Neuronal stem cell (in vitro differentiated cells): Measurements from ENCODE around the gene TEX26. TPM values are rescaled to one million over a fixed set of nuclear protein-coding genes. Genes with fewer than 3 reads are reported as not detected.

ENCODE experiments used
- DNase-seq: peaks from one replicate; pipeline ENCODE4 v3.0.0-alpha.2; 2013; ENCODE audit warnings: low spot score
- H2AFZ ChIP-seq: one replicate; pipeline ENCODE4 v1.6.1; 2013; ENCODE audit warnings: mild to moderate bottlenecking, low read length, inconsistent platforms
- H2AK5ac ChIP-seq: 2 replicates; pipeline ENCODE4 v1.6.1; 2013; ENCODE audit warnings: low read depth, mild to moderate bottlenecking, inconsistent platforms, low read length, moderate library complexity, mixed read lengths
- H2BK120ac ChIP-seq: 2 replicates; pipeline ENCODE4 v1.6.1; 2013; ENCODE audit warnings: low read depth, mild to moderate bottlenecking, inconsistent platforms, low read length, moderate library complexity, mixed read lengths
- H2BK12ac ChIP-seq: one replicate; pipeline ENCODE4 v1.6.1; 2013; ENCODE audit warnings: low read length, inconsistent platforms
- H2BK15ac ChIP-seq: 2 replicates; pipeline ENCODE4 v1.6.1; 2013; ENCODE audit warnings: mild to moderate bottlenecking, low read length, inconsistent platforms, mixed read lengths
- H2BK5ac ChIP-seq: one replicate; pipeline ENCODE4 v1.6.1; 2013; ENCODE audit warnings: inconsistent platforms, mild to moderate bottlenecking, low read length, moderate library complexity
- H3K14ac ChIP-seq: one replicate; pipeline ENCODE4 v1.6.1; 2013; ENCODE audit warnings: low read length, inconsistent platforms
- H3K18ac ChIP-seq: 2 replicates; pipeline ENCODE4 v1.6.1; 2013; ENCODE audit warnings: low read length, inconsistent platforms
- H3K23ac ChIP-seq: 2 replicates; pipeline ENCODE4 v1.6.1; 2013; ENCODE audit warnings: low read depth, mild to moderate bottlenecking, mixed read lengths, low read length, inconsistent platforms; ENCODE audit not compliant: poor library complexity
- H3K27ac ChIP-seq: replicated peaks from 3 replicates; pipeline ENCODE4 v1.5.1; 2013; ENCODE audit warnings: low read length, inconsistent platforms
- H3K27me3 ChIP-seq, 3 experiments: 2 replicates each; pipeline ENCODE4 v1.6.1; 2013; ENCODE audit warnings: low read length in 3 of 3, mild to moderate bottlenecking in 2 of 3, inconsistent platforms in 1 of 3, low read depth in 1 of 3, mixed read lengths in 1 of 3, moderate library complexity in 1 of 3; ENCODE audit not compliant: control insufficient read depth in 3 of 3, insufficient read depth in 3 of 3
- H3K36me3 ChIP-seq, 2 donors: replicated peaks in 1 of 2; 2 replicates each; pipeline ENCODE4 v1.6.1; 2013; ENCODE audit warnings: low read length in 2 of 2; ENCODE audit not compliant: control insufficient read depth in 2 of 2, insufficient read depth in 2 of 2
- H3K4ac ChIP-seq: 2 replicates; pipeline ENCODE4 v1.6.1; 2013; ENCODE audit warnings: inconsistent platforms, mild to moderate bottlenecking, low read length, moderate library complexity
- H3K4me1 ChIP-seq, 2 donors: 1 replicate in 1 of 2; 2 replicates in 1 of 2; pipeline ENCODE4 v1.6.1; 2013; ENCODE audit warnings: low read length in 2 of 2, low read depth in 1 of 2; ENCODE audit not compliant: control insufficient read depth in 2 of 2, insufficient read depth in 1 of 2
- H3K4me2 ChIP-seq: one replicate; pipeline ENCODE4 v1.6.1; 2013; ENCODE audit warnings: mild to moderate bottlenecking, low read length, inconsistent platforms; ENCODE audit not compliant: insufficient read depth, poor library complexity, severe bottlenecking
- H3K4me3 ChIP-seq, 2 donors: 2 replicates each; pipeline ENCODE4 v1.5.1; 2013; ENCODE audit warnings: low read length in 2 of 2, mild to moderate bottlenecking in 2 of 2, inconsistent platforms in 1 of 2, moderate library complexity in 1 of 2
- H3K79me1 ChIP-seq: one replicate; pipeline ENCODE4 v1.6.1; 2013; ENCODE audit warnings: low read depth, mild to moderate bottlenecking, inconsistent platforms, low read length, moderate library complexity
- H3K9ac ChIP-seq: one replicate; pipeline ENCODE4 v1.6.1; 2013; ENCODE audit warnings: mild to moderate bottlenecking, low read depth, low read length, inconsistent platforms; ENCODE audit not compliant: poor library complexity
- H3K9me3 ChIP-seq, 2 donors: replicated peaks in 1 of 2; 2 replicates each; pipeline versions ENCODE3 to v1.6.1; 2013; ENCODE audit warnings: low read length in 2 of 2, mild to moderate bottlenecking in 2 of 2, inconsistent platforms in 1 of 2, low read depth in 1 of 2, mixed read lengths in 1 of 2, moderate library complexity in 1 of 2; ENCODE audit not compliant: control insufficient read depth in 2 of 2, insufficient read depth in 1 of 2
- H4K8ac ChIP-seq: one replicate; pipeline ENCODE4 v1.6.1; 2013; ENCODE audit warnings: low read depth, mild to moderate bottlenecking, inconsistent platforms, low read length, moderate library complexity
- H4K91ac ChIP-seq: one replicate; pipeline ENCODE4 v1.6.1; 2013; ENCODE audit warnings: low read length, low read depth, mild to moderate bottlenecking, inconsistent platforms; ENCODE audit not compliant: poor library complexity
- WGBS, 2 donors: extraction: QIAGEN DNeasy Blood & Tissue Kit; methylation state at CpG; one replicate each; pipeline ENCODE4 v1.1.7; 2013; ENCODE audit warnings: missing lambda C conversion rate in 2 of 2, mixed read lengths in 1 of 2; ENCODE audit not compliant: insufficient read length in 2 of 2, insufficient replicate concordance in 1 of 2; ENCODE audit errors: extremely low coverage in 2 of 2; 5-methylcytosine and 5-hydroxymethylcytosine counted together
- polyA plus RNA-seq, 2 experiments: library from polyadenylated mRNA; stranded (reverse); fragments of 200-250 nt; gene quantifications; one replicate each; pipeline ENCODE4 v1.2.3, GENCODE V29; 2013

TEX26 gene
- 0.24 TPM for polyA plus RNA-seq (2013, experiment 1 of 2)
- 0.18 TPM for polyA plus RNA-seq (2013, experiment 2 of 2)

DNA sequence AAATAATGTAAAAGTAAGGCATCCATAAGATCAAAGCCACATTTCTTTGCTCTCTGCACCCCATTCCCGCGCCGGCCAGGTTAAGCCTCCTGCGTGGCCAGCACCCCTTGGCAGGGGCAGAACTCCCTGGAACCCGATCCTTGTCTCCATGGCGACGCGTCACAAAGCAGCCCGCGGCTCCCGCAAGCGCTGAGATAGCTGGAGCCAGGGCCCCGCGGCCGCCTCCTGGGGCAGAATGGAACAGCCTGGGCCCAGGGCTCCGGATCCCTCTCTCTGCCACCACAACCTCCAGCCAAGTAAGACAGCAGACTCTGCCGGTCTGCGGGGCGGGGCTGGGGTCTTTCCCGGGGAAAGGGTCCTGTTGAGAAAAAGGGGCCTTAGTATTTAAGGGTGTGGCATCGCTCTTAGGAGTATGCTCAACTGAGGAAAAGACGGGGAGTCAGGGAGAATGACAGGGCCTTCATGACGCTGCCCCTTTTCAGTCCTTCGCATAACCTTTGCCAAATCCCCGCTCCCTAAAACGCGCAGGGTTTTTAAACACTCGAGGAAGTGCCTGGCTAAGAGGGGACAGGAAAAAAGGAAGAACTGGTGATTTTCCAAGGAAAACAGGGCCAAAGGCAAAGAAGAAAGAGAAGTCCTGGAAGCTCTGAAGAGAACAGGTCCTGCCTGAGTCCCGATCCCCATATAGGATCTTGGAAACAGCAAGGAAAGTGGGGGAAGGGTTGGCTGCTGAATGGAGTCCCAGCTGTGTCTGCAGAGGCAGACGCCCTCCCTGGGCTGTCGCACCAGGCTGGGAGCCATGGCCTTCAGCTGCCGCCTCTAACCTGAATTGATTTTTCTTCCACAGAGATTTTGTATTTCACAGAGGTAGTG is at the start of gene TEX26:
TSS of gene TEX26 (plus strand) at position 176 of the 873 bp plus-strand sequence. CDS start at position 236, 60 bp downstream.
- H3K23ac ChIP-seq = no peak within 1 kb of the TSS
- peaks cover 2 to 9% of the 10 kb centered on the region in 2 donors for H3K4me1 ChIP-seq
- no CpG with 5 or more reads among the region's 32 CpGs for WGBS, 2 donors
- H4K8ac ChIP-seq = no peak within 1 kb of the TSS
- H2AFZ ChIP-seq = peak within 1 kb of the TSS; percentile 50
- no peaks in the 10 kb centered on the region for H3K9me3 ChIP-seq
- no peak within 1 kb of the TSS for H3K18ac ChIP-seq
- H2BK15ac ChIP-seq = no peak within 1 kb of the TSS
- no peak within 1 kb of the TSS for H2BK5ac ChIP-seq
- H2BK12ac ChIP-seq = no peak within 1 kb of the TSS
- no peak within 1 kb of the TSS for H2BK120ac ChIP-seq
- no peak within 1 kb of the TSS for H3K27ac ChIP-seq
- no peaks in the 10 kb centered on the region for H3K36me3 ChIP-seq
- peak; percentile 61 for DNase-seq
- no peak within 1 kb of the TSS for H3K4me3 ChIP-seq
- H3K79me1 ChIP-seq = no peaks in the 10 kb centered on the region
- no peak within 1 kb of the TSS for H2AK5ac ChIP-seq
- H3K27me3 ChIP-seq = no peaks in the 10 kb centered on the region
- no peak within 1 kb of the TSS for H3K14ac ChIP-seq
- no peak within 1 kb of the TSS for H4K91ac ChIP-seq
- H3K4ac ChIP-seq = no peak within 1 kb of the TSS
- peak within 1 kb of the TSS; percentile 57 for H3K4me2 ChIP-seq
- no peak within 1 kb of the TSS for H3K9ac ChIP-seq

DNA sequence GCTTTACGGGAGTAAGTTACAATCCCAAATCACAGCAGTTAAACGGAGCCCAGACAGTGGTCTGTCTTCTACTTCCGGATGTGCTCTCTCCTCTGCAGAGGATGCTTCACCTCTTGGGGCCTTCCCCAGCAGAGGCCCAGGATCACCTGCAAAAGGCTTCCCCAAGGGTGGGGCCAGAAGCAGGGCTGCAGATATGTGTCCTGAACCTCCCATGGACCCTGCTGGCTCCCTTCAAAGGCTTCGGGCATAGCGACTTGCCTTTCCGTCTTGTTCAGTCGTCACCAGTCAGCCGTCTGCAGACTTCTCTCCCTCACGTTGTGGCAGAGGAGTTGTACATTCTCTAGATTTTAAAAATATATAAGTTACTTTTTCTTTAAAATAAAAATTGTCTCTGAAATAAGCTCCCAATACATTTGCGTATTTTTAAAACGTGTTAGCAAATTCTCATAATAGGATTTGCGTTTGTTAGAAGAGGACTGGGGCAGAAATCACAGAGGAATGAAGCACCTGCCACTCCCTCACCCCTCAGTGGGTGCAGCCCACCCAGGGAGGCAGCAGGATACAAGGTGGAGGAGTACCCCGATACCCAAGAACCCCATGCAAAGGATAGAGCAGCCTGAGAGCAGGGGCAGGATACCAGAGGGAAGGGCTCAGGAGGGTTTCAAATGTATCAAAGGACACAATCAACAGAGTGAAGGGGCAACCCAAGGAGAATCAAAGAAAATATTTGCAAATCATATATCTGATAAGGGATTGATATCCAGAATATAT is 49.3 kb upstream of the TEX26 start:
- no peak overlapping the region for H3K4me3 ChIP-seq
- H3K4me1 ChIP-seq = peaks cover 3 to 9% of the 10 kb centered on the region in 2 donors
- H2AFZ ChIP-seq = no peak overlapping the region
- no peak overlapping the region for H3K9ac ChIP-seq
- peaks cover 0 to 5% of the 10 kb centered on the region in 2 donors for H3K9me3 ChIP-seq
- no peaks in the 10 kb centered on the region for H3K79me1 ChIP-seq
- H2AK5ac ChIP-seq = no peak overlapping the region
- no peak overlapping the region for H2BK5ac ChIP-seq
- no peak overlapping the region for H2BK15ac ChIP-seq
- H3K14ac ChIP-seq = no peak overlapping the region
- H3K4me2 ChIP-seq = no peak overlapping the region
- H3K18ac ChIP-seq = no peak overlapping the region
- no peak overlapping the region for H3K23ac ChIP-seq
- no peak overlapping the region for H3K27ac ChIP-seq
- no peak for DNase-seq
- H2BK12ac ChIP-seq = no peak overlapping the region
- no peak overlapping the region for H4K8ac ChIP-seq
- no peak overlapping the region for H3K4ac ChIP-seq
- H4K91ac ChIP-seq = no peak overlapping the region
- H3K36me3 ChIP-seq = no peaks in the 10 kb centered on the region
- WGBS, 2 donors = no CpG with 5 or more reads among the region's 13 CpGs
- H2BK120ac ChIP-seq = no peak overlapping the region
- H3K27me3 ChIP-seq = no peaks in the 10 kb centered on the region

DNA sequence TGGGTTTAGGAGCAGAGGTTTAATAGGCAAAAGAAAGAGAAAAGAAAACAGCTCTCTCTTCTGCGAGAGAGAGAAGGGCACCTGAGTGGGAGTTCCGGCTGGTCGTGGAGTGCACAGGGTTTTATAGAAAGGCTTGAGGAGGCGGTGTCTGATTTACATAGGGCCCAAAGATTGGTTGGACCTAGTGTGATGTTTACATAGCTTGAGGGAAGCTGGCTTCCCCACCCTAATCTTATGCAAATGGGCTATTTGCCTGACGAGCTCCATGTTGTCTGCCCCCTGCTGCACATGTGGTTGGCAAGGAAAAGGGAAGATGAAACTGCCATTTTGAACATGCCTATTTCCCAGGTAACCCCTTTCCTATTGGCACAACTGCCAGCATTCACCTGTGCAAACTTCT is 47.9 kb upstream of the TEX26 start:
- Histone ChIP-seq H3K18ac (no peak overlapping the region), H3K4me2 (no peak overlapping the region), H2BK12ac (no peak overlapping the region), H3K4me1 (peaks cover 3 to 9% of the 10 kb centered on the region in 2 donors), H3K79me1 (no peaks in the 10 kb centered on the region), H2AK5ac (no peak overlapping the region), H2BK15ac (no peak overlapping the region), H4K91ac (no peak overlapping the region), H3K4ac (no peak overlapping the region), H3K27ac (no peak overlapping the region), H2AFZ (no peak overlapping the region), H3K9me3 (peaks cover 2 to 11% of the 10 kb centered on the region in 2 donors), H2BK5ac (no peak overlapping the region), H3K36me3 (no peaks in the 10 kb centered on the region), H2BK120ac (no peak overlapping the region), H3K4me3 (no peak overlapping the region), H3K14ac (no peak overlapping the region), H3K27me3 (no peaks in the 10 kb centered on the region), H3K23ac (no peak overlapping the region), H4K8ac (no peak overlapping the region), H3K9ac (no peak overlapping the region)
- WGBS, 2 donors = no CpG with 5 or more reads among the region's 5 CpGs
- no peak for DNase-seq

DNA sequence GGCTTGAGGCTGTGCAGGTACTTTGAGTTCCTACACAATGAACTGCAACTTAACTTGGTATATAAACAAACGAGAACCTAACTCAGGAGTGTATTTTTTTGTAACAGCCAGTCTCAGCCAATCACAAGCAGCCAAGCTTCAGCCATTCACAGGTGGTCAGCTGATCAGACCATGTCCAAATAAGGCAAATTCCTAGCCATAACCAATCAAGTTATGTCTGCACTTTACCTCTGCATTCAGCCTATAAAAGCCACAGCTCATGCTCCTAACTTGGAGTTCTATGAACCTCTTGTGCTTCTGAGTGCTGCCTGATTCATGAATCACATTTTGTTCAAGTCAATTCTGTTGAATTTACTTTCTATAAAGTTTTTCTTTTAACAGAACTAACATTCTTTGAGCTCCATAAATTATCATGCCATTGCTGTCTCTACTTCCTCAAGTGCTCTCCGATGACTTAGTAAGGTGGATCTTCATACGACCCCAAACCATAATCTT is 43.2 kb upstream of the TEX26 start:
- no peak overlapping the region for H4K8ac ChIP-seq
- H3K4me2 ChIP-seq = no peak overlapping the region
- H3K79me1 ChIP-seq = no peaks in the 10 kb centered on the region
- H3K14ac ChIP-seq = no peak overlapping the region
- no peak overlapping the region for H3K18ac ChIP-seq
- H3K27ac ChIP-seq = no peak overlapping the region
- DNase-seq = no peak
- H3K23ac ChIP-seq = no peak overlapping the region
- WGBS, 2 donors = no CpG with 5 or more reads among the region's 3 CpGs
- no peak overlapping the region for H2AFZ ChIP-seq
- no peaks in the 10 kb centered on the region for H3K27me3 ChIP-seq
- no peak overlapping the region for H4K91ac ChIP-seq
- no peak overlapping the region for H3K4ac ChIP-seq
- H2BK5ac ChIP-seq = no peak overlapping the region
- no peak overlapping the region for H3K9ac ChIP-seq
- H3K36me3 ChIP-seq = no peaks in the 10 kb centered on the region
- H3K4me1 ChIP-seq = no peaks in the 10 kb centered on the region
- no peak overlapping the region for H2BK120ac ChIP-seq
- H2AK5ac ChIP-seq = no peak overlapping the region
- peaks cover 2 to 12% of the 10 kb centered on the region in 2 donors for H3K9me3 ChIP-seq
- H3K4me3 ChIP-seq = no peak overlapping the region
- H2BK15ac ChIP-seq = no peak overlapping the region
- H2BK12ac ChIP-seq = no peak overlapping the region
